Cardiac muscle cell (in vitro differentiated cells and primary cell): ENCODE measurements around the gene MAST1. TPM values are rescaled to one million over a fixed set of nuclear protein-coding genes. Genes with fewer than 3 reads are reported as not detected.

Experiments used
- DNase-seq, 2 donors: peaks; one replicate each; pipeline versions ENCODE4 v3.0.0 to v3.0.0-alpha.2; 2010 to 2017; ENCODE audit warnings: low read depth in 1 of 2, low spot score in 1 of 2
- H3K27ac ChIP-seq: fragments of 200-600 bp; sonication (generic); 2 replicates; pipeline ENCODE4 v1.5.1; 2016
- H3K27me3 ChIP-seq: fragments of 200-600 bp; sonication (generic); 2 replicates; pipeline ENCODE4 v1.6.0; 2016; ENCODE audit warnings: control low read depth
- H3K36me3 ChIP-seq: fragments of 200-600 bp; sonication (generic); 2 replicates; pipeline ENCODE4 v1.5.1; 2016; ENCODE audit warnings: control low read depth
- H3K4me1 ChIP-seq: fragments of 200-600 bp; sonication (generic); 2 replicates; pipeline ENCODE4 v1.8.1; 2017; ENCODE audit warnings: low read depth, mild to moderate bottlenecking, mixed run types
- H3K4me3 ChIP-seq: fragments of 200-600 bp; sonication (generic); 2 replicates; pipeline ENCODE4 v1.5.1; 2016; ENCODE audit warnings: mild to moderate bottlenecking
- H3K9me3 ChIP-seq: fragments of 200-600 bp; sonication (generic); 2 replicates; pipeline ENCODE4 v1.5.1; 2017; ENCODE audit warnings: low read depth, mild to moderate bottlenecking, control low read depth
- polyA plus RNA-seq: library from polyadenylated mRNA; unstranded; fragments of >200 nt; fragmentation: Nextera tagmentation; extraction: Ambion mirVana; gene quantifications from 2 replicates; pipeline ENCODE4 v1.2.1, GENCODE V29; 2016
- total RNA-seq: library from RNA; depleted of rRNA; stranded (reverse); fragments of >200 nt; gene quantifications from 2 replicates; pipeline ENCODE4 v1.2.3, GENCODE V29; 2016
- TF ChIP-seq, protein P1 (sequence below): IDR thresholded peaks from 2 replicates; pipeline ENCODE4 v1.5.1; 2012; ENCODE audit warnings: low read depth, mild to moderate bottlenecking, low read length

The MAST1 gene
- total and polyA plus RNA-seq, 2 experiments from 2014 or later, result 3.9 to 7.9 TPM

DNA sequence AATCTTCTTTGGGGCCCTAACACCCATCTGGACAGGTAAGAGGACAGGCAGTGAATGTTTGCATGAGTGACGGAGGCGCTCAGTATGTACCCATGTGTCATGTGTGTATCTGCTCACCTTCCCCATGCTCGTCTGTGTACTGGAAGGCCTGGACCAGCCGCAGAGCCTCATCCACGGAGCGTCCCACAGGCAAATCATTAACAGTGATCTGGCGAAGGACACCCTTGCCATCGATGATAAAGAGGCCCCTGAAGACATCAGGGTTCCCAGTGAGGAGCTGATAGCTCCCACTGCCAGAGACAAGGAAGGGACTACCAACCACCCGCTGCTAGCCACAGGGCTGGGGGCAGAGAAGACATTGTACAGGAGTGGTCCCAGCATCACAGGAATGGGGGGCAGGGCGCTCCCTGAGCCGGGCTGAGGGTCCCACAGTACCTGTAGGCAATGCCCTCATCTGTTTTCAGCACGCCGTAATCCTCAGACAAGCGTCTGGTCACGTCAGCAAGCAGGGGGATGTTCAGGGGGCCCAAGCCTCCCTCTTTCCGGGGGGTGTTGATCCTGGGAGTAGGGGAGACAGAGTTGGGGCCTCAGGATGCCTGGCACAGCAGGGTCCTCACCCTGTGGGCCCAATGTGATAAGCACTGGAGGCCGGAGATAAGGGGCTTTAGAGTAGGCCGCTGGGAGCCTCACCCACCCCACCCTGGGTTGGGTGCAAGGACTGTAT, 38.4 kb upstream of the MAST1 start:
- no peak for DNase-seq
- Histone ChIP-seq H3K9me3 (no peaks in the 10 kb centered on the region), H3K4me1 (peaks cover 3% of the 10 kb centered on the region), H3K27me3 (no peaks in the 10 kb centered on the region), H3K36me3 (peaks cover 10% of the 10 kb centered on the region), H3K27ac (no peak overlapping the region), H3K4me3 (no peak overlapping the region)
- TF ChIP-seq, protein P1, sequence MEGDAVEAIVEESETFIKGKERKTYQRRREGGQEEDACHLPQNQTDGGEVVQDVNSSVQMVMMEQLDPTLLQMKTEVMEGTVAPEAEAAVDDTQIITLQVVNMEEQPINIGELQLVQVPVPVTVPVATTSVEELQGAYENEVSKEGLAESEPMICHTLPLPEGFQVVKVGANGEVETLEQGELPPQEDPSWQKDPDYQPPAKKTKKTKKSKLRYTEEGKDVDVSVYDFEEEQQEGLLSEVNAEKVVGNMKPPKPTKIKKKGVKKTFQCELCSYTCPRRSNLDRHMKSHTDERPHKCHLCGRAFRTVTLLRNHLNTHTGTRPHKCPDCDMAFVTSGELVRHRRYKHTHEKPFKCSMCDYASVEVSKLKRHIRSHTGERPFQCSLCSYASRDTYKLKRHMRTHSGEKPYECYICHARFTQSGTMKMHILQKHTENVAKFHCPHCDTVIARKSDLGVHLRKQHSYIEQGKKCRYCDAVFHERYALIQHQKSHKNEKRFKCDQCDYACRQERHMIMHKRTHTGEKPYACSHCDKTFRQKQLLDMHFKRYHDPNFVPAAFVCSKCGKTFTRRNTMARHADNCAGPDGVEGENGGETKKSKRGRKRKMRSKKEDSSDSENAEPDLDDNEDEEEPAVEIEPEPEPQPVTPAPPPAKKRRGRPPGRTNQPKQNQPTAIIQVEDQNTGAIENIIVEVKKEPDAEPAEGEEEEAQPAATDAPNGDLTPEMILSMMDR, result no peak

DNA sequence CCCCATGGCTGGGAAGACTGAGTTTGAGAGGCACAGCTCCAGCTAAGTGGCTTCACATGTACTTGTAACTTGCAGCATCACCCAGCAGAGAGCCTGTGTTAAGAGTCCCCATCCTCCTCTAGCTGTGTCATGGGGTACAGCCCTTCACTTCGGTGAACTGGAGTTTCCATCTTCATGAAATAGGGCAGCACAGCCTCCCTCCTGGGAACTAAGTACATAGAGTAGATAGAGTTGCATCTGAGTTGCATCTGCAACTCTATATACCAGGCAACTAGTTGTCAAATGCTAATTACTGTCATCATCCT, 37.9 kb upstream of the MAST1 start:
- TF ChIP-seq, protein P1, result no peak
- Histone ChIP-seq H3K4me1 (peaks cover 3% of the 10 kb centered on the region), H3K36me3 (peaks cover 10% of the 10 kb centered on the region), H3K9me3 (no peaks in the 10 kb centered on the region), H3K27me3 (no peaks in the 10 kb centered on the region), H3K27ac (no peak overlapping the region), H3K4me3 (peak overlapping the region; percentile 73)
- DNase-seq, result no peak

- Histone ChIP-seq H3K27ac (peak overlapping the region; percentile 67), H3K4me3 (peak overlapping the region; percentile 73), H3K27me3 (no peaks in the 10 kb centered on the region), H3K4me1 (peaks cover 3% of the 10 kb centered on the region), H3K36me3 (peaks cover 10% of the 10 kb centered on the region), H3K9me3 (no peaks in the 10 kb centered on the region)
- TF ChIP-seq, protein P1, result no peak
- peak in 1 of 2 donors; percentile 60 for DNase-seq
Observed at GRCh38 chr19:12800923-12801465, 37.3 kb upstream of the MAST1 start.

- Histone ChIP-seq H3K9me3 (no peaks in the 10 kb centered on the region), H3K36me3 (peaks cover 10% of the 10 kb centered on the region), H3K4me3 (peak within 1 kb of the TSS; percentile 73), H3K4me1 (peaks cover 3% of the 10 kb centered on the region), H3K27ac (peak within 1 kb of the TSS; percentile 67), H3K27me3 (no peaks in the 10 kb centered on the region)
- TF ChIP-seq, protein P1, result no peak
- DNase-seq, result peak; percentile 86 to 91
Observed at GRCh38 chr19:12801466-12802266, 36.6 kb upstream of the MAST1 start, which contains the start of the genes PRDX2 and THSD8. Gene PRDX2, minus strand, starts transcription at chr19:12801800. Its CDS starts 539 bp downstream, at chr19:12801261. Gene THSD8, plus strand, starts transcription at chr19:12802069. Its CDS starts 3 bp downstream, at chr19:12802072.

DNA sequence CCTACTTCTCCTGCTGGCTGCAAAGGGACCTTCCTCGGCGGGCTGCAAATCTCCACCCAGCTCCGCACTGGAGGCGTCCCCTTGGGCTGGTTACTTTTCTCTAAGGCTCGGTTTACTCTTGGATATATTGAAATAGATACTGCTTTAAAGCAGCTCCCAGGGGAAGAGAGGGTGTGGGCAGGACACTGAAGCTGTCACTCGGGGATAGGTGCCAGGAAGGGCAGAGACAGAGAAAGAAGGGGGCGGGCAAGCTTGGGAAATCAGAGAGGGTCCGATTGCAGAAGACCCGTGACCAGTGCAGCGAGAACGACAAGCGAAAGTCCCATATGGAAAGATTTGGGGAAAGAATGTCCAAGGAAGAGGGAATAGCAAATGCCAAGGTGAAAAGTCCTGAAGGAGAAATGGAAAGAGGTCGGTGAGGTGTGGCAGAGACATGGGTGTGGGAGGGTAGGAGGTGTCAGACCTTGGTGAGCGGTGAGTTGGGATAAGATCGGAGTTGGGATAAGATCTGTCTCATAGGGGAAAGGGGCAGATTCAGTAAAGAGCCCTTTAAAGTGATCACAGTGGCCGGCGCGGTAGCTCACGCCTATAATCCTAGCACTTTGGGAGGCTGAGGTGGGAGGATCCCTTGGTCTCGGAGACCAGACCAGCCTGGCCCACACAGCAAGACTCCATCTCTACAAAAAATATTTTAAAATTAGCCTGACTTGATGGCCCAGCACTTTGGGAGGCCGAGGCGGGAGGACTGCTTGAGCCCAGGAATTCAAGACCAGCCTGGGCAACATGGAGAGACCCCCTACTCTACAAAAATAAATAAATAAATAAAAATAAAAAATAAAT, 35.8 kb upstream of the MAST1 start:
- no peaks in the 10 kb centered on the region for H3K9me3 ChIP-seq
- peak overlapping the region; percentile 73 for H3K4me3 ChIP-seq
- H3K36me3 ChIP-seq, result peaks cover 10% of the 10 kb centered on the region
- TF ChIP-seq, protein P1, result no peak
- peaks cover 6% of the 10 kb centered on the region for H3K4me1 ChIP-seq
- no peak overlapping the region for H3K27ac ChIP-seq
- no peaks in the 10 kb centered on the region for H3K27me3 ChIP-seq
- DNase-seq, result peak in 1 of 2 donors; percentile 21
